Left renal cortex interstitium (tissue), 4 donors: ENCODE results near the gene ZDHHC20. TPM values are rescaled to one million over a fixed set of nuclear protein-coding genes. Genes with fewer than 3 reads are reported as not detected.

Source experiments
- DNase-seq, 4 donors: peaks; one replicate each; pipeline ENCODE4 v3.0.0-alpha.2; 2013; ENCODE audit warnings: low read depth in 4 of 4, low spot score in 2 of 4, missing footprints in 1 of 4
- polyA plus RNA-seq, 4 donors: library from polyadenylated mRNA; unstranded; fragments of 120-200 nt; gene quantifications; one replicate each; pipeline ENCODE4 v1.2.1, GENCODE V29; 2013; ENCODE audit not compliant: insufficient read length in 4 of 4

Gene ZDHHC20, protein sequence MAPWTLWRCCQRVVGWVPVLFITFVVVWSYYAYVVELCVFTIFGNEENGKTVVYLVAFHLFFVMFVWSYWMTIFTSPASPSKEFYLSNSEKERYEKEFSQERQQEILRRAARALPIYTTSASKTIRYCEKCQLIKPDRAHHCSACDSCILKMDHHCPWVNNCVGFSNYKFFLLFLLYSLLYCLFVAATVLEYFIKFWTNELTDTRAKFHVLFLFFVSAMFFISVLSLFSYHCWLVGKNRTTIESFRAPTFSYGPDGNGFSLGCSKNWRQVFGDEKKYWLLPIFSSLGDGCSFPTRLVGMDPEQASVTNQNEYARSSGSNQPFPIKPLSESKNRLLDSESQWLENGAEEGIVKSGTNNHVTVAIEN
- polyA plus RNA-seq: 10 to 100 TPM; 66.6 to 90.6 (median 80.2) TPM

DNA sequence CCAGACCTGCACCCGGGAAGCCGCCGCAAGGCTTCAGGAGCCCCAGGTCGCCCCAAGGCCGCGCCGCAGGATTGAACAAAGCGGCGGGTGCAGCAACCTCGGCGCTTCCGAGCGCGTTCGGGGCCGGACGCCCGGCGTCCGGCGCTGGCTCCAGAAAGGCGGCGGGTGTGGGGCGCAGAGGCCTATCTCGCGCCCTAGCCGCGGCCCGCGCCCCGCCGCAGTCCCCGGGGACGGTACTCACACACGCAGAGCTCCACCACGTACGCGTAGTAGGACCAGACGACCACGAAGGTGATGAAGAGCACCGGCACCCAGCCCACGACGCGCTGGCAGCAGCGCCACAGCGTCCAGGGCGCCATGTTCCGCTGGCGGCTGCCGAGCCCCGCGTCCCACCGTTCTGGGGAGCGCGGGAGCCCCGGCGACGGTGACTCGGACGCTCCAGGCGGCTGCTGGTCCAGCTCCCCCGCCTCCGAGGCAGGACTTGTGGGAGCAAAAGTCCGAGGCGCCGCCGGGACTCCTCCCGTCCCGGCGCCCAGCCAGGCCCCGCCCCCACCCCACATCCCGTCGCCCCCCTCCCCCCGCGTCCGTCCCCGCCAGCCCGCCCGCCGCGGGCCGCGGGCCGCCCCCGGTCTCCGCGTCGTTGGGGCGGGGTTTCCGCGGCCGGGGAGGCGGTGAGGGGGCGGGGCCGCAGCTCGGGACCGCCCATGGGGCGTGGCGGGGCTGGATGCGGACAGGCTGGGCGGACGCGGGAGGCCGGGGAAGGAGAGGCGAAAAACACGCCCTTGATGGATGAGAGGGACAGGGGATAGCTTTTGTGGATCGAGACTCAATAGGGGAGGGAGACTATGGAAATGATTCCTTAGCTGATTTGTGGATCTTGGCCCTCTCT lies at the start of gene ZDHHC20:
Gene ZDHHC20 (minus strand): TSS at position 491 of the 889 bp plus-strand sequence. CDS start 132 bp downstream, at position 359.
- peak; percentile 34 to 72 (median 68) for DNase-seq

DNA sequence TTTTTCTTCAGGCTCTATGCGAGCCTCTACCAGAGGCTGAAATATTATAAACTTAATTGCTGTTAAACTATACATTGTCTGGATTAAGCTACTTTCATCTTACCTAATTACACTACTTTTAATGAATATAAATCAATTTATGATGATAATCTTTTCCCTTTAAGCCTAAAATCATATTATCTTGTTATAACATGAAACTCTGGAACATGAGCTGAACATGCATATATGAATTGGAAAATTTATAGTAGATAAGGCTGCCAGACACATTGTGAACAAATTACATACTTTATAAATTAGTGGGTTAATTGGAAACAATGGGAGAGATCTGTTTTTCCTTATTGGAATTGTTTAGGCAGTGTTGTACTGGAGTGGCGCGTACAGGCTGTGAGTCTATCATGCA lies 45.3 kb upstream of the ZDHHC20 start:
- DNase-seq: no peak

DNA sequence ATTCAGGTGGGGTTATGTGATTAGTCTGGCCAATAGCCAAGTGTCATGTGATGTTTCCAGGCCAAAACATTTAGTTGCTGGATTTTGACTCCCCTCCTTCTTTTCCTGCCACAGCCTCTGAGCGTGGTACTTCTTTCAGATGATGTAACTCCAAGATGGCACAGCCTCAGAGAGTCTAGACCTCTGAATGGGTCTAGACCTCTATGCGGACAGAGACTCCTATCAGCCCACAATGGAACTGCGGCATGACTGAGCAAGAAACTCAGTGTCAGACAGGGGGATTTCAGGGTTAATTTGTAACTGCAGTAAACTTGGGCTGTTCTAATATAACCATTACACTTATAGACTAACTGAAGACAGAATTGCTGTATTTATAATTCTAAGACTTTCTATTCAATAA lies 42.6 kb upstream of the ZDHHC20 start:
- no peak for DNase-seq

DNA sequence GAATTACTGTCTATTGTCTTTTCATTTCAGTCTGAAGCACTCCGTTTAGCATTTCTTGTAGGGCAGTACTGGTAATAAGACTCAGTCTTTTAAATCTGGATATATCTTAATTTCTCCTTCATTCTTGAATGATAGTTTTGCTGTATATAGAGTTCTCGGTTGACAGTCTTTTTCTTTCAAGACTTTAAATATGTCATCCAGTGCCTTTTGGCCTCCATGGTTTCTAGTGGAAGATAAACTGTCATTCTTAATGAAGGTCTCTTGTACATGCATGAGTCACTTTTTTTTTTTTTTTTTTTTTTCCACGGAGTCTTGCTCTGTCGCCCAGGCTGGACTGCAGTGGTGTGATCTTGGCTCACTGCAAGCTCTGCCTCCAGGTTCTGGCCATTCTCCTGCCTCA lies 27.2 kb upstream of the ZDHHC20 start:
- no peak for DNase-seq

DNA sequence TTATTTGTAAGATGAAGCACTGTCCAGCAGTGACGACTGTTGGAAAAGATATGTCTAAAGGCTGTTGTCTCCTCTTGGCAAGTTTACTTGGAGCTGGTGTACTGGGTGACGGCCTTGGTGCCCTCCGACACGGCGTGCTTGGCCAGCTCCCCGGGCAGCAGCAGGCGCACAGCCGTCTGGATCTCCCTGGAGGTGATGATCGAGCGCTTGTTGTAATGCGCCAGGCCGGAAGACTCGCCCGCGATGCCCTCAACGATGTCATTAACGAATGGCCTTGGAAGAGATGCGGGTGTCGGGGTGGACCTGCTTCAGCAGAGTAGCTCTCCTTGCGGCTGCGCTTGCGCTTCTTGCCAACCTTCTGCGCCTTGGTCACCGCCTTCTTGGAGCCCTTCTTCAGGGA lies 24.6 kb upstream of the ZDHHC20 start:
- DNase-seq: no peak

DNA sequence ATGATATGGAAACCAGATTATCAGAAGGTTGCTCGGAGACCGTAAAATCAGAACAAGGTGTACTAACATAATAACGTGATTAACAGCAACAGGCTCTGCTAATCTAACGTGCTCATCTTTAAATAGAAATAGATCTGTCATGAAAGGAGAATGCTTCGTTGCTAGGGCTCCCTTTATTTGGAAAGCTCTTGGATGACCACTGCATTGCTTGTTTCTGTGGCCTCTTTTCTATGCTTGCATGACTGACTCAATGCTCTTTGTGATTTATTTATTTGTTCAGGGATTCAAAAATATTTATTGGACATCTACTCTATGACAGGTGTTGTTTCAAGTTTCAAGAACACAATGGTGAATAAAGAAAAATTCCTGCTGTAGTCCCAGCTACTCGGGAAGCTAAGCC lies 22.3 kb upstream of the ZDHHC20 start:
- no peak for DNase-seq

DNA sequence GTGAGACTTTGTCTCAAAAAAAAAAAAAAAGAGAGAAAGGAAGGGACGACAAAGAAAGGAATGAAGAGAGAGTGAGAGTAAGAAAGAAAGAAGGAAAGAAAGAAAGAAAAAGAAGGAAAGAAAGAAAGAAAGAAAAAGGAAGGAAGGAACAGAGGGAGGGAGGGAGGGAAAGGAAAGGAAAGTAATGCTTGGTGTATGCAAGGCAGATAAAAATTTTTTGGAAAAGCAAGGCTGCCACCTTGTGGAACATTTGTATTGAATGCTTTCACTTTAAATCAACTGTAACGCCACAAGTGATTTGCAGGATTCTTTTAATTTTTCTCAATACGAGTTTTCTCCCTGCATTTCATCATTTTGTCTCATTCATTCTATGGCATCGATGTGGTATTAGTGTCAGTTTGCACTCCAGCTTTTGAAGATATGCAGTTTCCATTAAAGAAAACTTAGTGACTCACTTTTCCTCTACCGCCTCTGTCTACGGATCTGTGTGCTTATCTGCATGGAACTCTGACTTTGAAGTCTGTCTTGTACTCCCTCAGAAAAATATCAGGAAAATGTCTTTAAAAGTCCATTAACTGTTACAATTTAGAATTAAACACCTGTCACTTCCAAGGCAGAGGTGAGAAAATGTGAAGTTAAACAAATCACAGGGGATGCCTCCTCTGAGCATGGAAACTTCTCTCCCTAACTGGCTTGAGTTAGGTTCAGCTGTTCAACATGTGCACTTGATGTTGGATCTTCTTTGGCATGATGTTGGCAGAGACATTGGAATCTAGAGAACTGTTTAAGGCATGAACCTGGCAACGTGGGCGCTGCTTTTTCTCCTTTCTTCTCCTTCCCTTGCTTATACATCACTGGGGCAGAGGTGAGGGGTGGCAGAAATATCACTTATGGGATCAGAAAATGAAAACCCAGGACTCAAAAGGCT lies 20.0 kb upstream of the ZDHHC20 start:
- DNase-seq: peak; percentile 47 to 77 (median 56)

DNA sequence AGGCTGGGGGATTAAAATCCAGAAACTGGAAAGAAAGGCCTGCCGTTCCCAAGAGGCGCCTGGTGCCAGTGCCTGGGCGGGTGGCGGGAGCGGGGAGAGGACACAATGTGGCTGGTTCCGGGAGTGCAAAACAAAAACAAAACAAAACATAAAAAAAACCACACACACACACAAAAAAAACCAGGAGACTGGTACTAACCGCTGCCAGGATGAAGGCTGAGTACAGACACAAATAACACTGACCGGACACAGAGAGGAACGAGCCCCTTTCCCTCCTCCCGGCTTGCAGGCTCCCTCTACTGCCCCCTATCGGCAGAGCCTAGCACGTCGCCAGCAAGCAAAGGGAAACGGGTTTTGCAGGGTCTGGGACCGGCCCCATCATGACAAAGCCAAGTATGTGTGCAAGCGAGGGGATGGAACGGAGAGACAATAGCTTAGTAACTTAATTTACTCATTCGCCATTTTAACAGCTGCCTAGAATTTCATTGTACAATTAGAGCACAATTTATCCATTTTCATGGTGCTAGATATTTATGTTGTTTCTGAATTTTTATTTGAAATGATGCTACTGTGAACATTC lies 17.9 kb upstream of the ZDHHC20 start:
- DNase-seq: peak; percentile 56 to 83 (median 64)

DNA sequence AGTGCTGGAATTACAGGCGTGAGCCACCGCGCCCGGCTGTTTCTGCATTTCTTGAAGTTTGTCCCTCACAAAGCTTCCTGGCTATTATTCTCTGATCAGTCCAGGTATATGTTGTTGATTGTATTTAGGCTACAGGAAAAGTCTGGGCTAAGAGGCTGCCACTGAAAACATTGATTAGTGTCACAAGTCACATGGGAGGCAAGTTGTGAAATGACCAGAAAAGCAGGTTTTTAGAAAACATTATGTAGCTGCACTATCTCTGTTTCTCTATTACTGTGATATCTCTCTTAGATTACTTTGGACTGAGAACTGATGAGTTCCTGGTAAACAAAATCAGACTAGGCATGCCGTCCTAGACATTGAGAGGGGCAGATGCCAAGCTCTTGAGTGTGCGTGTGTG lies 16.0 kb upstream of the ZDHHC20 start:
- DNase-seq: no peak

DNA sequence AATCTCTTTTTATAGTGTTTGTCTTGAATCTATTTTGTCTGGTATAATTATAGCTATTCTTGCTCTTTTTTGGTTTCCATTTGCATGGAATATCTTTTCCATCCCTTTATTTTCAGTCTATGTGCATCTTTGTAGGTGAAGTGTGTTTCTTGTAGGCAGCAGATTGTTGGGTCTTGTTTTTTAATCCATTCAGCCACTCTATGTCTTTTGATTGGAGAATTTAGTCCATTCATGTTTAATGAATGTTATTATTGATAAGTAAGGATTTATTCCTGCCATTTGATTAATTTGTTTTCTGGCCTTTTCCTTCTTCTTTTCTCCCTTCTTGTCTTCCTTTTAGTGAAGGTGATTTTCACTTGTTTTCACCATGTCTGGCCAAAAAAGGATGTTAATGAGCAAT lies 11.7 kb upstream of the ZDHHC20 start:
- no peak for DNase-seq

DNA sequence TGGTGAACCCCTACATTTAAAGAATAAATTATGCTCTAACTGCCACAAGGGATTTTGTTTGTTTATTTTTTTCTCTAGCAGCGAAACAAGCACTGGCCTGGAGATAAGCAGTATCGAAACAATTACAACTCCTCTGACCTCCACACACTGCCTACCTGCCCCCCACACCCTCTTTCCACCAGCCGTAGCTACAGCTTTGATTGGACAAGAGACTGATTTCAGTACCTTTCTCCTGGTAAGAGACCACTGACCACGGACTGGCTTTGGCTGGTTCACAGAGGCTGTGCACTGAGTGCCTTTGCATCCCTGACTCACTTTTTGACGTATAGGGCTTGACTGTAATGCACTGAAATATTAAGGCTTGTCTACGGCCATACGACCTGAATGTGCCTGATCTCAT lies 7.4 kb upstream of the ZDHHC20 start:
- DNase-seq: no peak

DNA sequence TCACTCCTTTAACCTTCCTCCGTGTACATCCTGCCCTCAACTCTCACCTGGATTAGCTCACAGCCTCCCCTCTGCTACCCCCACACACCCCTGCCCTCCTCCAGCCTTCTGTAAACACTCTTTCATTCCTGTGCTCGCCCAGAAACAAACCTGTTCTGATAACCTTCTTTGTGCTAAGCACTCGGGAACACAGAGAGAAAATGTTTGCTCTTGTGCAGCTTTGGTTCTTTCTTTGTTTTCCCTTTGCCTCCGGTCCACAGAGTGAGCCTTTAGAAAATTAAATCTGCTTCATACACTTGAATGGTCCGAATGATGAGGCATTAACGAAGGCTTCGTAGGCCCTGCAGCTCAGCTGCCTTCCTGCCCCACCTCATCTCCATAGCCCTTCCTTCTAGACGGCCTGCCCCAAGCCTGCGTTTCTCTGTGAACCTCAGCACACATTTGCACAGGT lies 6.6 kb upstream of the ZDHHC20 start:
- DNase-seq: no peak

DNA sequence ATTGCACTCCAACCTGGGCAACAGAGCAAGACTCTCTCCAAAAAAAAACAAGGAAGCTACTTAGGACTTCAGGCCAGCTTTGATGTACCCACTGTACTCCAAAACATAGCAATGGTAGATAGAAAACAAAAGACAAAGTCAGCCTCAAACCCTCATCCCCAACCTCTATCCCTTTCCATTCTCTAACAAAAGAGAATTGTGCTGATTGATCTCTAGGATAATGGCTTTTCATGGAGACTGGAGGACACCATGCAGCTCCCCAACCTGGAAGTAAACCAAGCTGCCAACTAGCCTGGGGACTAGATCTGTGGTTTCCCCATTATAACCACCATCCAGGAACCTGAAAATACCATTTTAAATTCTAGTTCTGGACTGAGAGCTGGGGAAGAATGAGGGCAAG lies 4.3 kb upstream of the ZDHHC20 start:
- no peak for DNase-seq

DNA sequence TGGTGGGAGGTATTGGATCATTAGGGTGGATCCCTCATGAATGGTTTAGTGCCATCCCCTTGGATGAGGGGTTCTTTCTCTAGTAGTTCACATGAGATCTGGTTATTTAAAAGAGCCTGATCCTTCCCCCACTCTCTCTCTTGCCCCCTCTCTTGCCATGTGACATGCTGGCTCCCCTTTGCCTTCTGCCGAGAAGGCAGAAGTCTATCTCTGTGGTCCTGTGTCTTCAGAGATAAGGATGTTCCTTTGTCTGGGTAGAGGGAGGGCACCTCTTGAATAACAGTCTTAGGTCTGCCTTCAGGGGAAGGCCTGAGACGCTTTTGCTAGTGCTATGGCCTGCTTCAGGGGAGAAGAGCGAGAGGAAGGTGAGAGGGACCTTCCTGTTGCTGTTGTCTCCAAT lies 2.0 kb upstream of the ZDHHC20 start:
- no peak for DNase-seq

DNA sequence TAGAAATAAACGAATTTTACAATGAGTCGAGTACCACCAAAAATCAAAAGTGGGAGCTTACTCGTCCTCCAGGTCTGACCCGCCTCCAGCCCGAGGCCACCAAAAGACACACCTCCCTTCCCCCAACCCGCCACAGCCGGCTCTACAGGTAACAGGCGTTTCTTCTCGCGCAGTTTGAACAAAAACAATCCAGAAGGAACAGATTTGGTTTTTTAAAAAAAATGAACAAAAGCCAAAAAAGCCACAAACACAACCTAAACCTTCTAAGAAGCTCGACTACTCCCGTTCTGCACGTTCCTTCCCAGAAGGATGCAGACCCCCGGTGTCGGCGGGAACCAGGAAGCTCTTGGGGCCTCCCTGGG lies 671 bp downstream of the ZDHHC20 start:
- peak in 3 of 4 donors; percentile 31 to 55 (median 52) for DNase-seq

DNA sequence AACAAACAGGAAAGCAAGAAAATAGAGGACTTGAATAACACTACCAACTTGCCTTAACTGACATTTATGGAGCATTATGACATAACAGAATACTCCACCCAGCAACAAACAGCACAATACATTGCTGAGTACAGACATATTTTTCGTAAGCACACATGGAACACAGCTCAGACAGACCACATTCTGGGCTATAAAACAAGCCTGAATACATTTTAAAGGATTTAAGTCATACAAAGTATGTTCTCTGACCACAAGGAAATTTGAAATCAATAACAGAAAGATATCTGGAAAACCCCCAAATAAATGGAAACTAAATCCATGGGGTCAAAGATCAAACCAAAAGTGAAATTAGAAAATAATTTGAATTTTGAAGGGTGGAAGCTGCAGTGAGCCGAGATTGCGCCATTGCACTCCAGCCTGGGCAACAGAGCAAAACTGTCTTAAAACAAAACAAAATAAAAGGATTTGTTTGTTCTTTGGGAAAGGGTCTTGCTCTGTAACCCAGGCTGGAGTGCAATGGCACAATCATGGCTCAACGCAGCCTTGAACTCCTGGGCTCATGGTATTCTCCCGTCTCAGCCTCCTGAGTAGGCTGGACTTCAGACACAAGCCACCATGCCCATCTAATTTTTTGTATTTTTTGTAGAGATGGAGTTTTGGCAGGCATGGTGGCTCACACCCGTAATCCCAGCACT lies 5.6 kb downstream of the ZDHHC20 start:
- DNase-seq: no peak

DNA sequence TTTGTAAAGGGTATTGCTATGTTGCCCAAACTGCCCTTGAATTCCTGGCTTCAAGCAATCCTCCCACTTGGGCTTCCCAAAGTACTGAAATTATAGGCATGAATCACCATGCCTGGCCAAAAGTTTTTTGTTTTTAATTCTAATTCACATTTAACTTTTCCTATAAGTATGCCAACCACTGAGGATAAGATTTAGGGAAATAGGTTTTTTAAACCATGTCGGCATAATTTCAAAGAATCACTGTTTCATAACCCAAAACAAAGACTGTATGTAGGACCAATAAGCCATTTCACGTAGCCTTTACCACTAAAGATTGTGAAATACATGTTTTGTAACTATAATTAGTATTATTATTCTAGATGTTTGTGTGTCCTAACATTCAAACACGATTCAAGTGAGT lies 8.2 kb downstream of the ZDHHC20 start:
- DNase-seq: no peak

DNA sequence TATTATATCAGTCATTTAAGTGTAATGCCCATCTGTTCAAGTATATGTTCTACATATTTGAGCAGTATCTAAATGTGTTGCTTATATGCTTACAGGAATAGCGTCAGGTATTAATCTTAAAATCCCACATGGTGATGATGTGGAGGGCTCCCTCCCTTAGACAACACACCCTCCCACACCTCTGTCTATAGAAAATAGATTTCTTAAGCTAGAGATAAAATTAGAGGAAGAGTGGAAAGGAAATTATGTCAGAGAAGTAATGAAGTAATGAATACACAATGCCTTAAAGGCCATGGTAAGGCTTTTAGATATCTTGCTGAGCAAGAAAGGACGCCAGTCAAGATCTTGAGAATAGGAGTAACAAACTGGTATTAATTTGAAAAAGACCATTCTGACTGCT lies 12.4 kb downstream of the ZDHHC20 start:
- no peak for DNase-seq

DNA sequence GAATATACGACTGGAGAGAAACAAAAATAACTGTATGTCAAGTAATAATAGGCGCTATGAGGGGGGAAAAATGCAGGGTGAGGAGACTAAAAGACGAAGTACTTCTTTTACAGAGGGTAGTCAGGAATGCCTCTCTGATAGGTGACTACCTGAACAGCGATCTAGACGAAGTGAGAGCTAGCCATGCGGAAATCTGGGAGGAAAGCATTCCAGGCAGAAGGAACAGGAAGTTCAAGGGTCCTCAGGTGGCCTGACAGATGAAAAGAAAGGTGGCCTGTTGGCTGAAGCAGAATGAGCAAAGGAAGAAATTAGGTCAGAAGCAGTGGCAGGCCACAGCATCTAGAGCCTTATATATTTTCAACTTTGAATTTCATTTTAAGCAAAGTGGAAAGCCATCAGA lies 13.3 kb downstream of the ZDHHC20 start:
- no peak for DNase-seq

DNA sequence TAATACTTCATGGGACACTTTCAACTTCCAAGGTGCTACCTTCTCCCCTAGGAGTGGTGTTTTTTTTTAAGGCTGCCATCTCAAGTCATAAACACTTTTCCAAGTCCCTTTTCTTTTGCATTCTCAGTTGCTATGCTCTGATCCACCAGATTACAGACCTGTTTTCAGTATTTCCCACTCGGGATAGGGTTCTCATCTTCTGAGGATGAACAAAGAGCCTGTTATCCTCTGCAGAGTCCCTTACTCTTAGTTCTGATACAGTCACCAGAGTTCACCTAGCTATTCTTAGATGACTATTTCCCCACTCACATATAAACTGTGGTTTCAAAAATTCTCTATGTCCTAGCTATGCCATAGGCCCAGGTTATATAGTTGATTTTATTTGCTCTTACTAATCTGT lies 15.9 kb downstream of the ZDHHC20 start:
- no peak for DNase-seq
